ENCODE data around the gene COL23A1.

COL23A1 gene

GRCh38 chr5:178196281-178196812 is 393.8 kb downstream of the COL23A1 start:
- no peak overlapping the region for H3K27ac ChIP-seq (ENCODE audit: low read length)
- H3K4me1 ChIP-seq (ENCODE audit: insufficient read depth, low read length), result peaks cover 4% of the 10 kb centered on the region; the same call in 1 of the 2 replicates
- no peaks in the 10 kb centered on the region for H3K36me3 ChIP-seq (ENCODE audit: insufficient read depth, low read depth, low read length)
- no peak overlapping the region for H3K4me3 ChIP-seq (ENCODE audit: low read length)
- 0 out of 2 replicates have a peak, but pooled peaks cover 4% of the 10 kb centered on the region for H3K9me3 ChIP-seq (ENCODE audit: insufficient read depth, low read depth, low read length)
- 0 out of 2 replicates have a peak, but pooled peaks cover 9% of the 10 kb centered on the region for H3K27me3 ChIP-seq (ENCODE audit: insufficient read depth, low read length)
- H3K9ac ChIP-seq (ENCODE audit: low read depth, low read length), result no peak overlapping the region

GRCh38 chr5:178194026-178194425 is 396.2 kb downstream of the COL23A1 start:
- peaks cover 4% of the 10 kb centered on the region; the same call in 1 of the 2 replicates for H3K4me1 ChIP-seq (ENCODE audit: insufficient read depth, low read length)
- no peak overlapping the region for H3K9ac ChIP-seq (ENCODE audit: low read depth, low read length)
- H3K36me3 ChIP-seq (ENCODE audit: insufficient read depth, low read depth, low read length), result no peaks in the 10 kb centered on the region
- 0 out of 2 replicates have a peak, but pooled peaks cover 7% of the 10 kb centered on the region for H3K9me3 ChIP-seq (ENCODE audit: insufficient read depth, low read depth, low read length)
- H3K4me3 ChIP-seq (ENCODE audit: low read length), result no peak overlapping the region
- 0 out of 2 replicates have a peak, but pooled peaks cover 4% of the 10 kb centered on the region for H3K27me3 ChIP-seq (ENCODE audit: insufficient read depth, low read length)
- no peak overlapping the region for H3K27ac ChIP-seq (ENCODE audit: low read length)

GRCh38 chr5:178193251-178193809 is 396.9 kb downstream of the COL23A1 start:
- no peaks in the 10 kb centered on the region for H3K36me3 ChIP-seq (ENCODE audit: insufficient read depth, low read depth, low read length)
- H3K27me3 ChIP-seq (ENCODE audit: insufficient read depth, low read length), result no peaks in the 10 kb centered on the region
- no peak overlapping the region for H3K27ac ChIP-seq (ENCODE audit: low read length)
- 0 out of 2 replicates have a peak, but pooled peaks cover 7% of the 10 kb centered on the region for H3K9me3 ChIP-seq (ENCODE audit: insufficient read depth, low read depth, low read length)
- H3K4me3 ChIP-seq (ENCODE audit: low read length), result no peak overlapping the region
- H3K9ac ChIP-seq (ENCODE audit: low read depth, low read length), result no peak overlapping the region
- H3K4me1 ChIP-seq (ENCODE audit: insufficient read depth, low read length), result peaks cover 4% of the 10 kb centered on the region; the same call in 1 of the 2 replicates

GRCh38 chr5:178192787-178193186 is 397.4 kb downstream of the COL23A1 start:
- H3K4me1 ChIP-seq (ENCODE audit: insufficient read depth, low read length), result peaks cover 4% of the 10 kb centered on the region; the same call in 1 of the 2 replicates
- no peaks in the 10 kb centered on the region for H3K27me3 ChIP-seq (ENCODE audit: insufficient read depth, low read length)
- H3K4me3 ChIP-seq (ENCODE audit: low read length), result no peak overlapping the region
- H3K9ac ChIP-seq (ENCODE audit: low read depth, low read length), result no peak overlapping the region
- H3K9me3 ChIP-seq (ENCODE audit: insufficient read depth, low read depth, low read length), result 0 out of 2 replicates have a peak, but pooled peaks cover 7% of the 10 kb centered on the region
- H3K36me3 ChIP-seq (ENCODE audit: insufficient read depth, low read depth, low read length), result no peaks in the 10 kb centered on the region
- no peak overlapping the region for H3K27ac ChIP-seq (ENCODE audit: low read length)

GRCh38 chr5:178192244-178192643 is 397.9 kb downstream of the COL23A1 start:
- H3K27me3 ChIP-seq (ENCODE audit: insufficient read depth, low read length), result no peaks in the 10 kb centered on the region
- 0 out of 2 replicates have a peak, but pooled peaks cover 7% of the 10 kb centered on the region for H3K9me3 ChIP-seq (ENCODE audit: insufficient read depth, low read depth, low read length)
- H3K27ac ChIP-seq (ENCODE audit: low read length), result no peak overlapping the region
- no peak overlapping the region for H3K9ac ChIP-seq (ENCODE audit: low read depth, low read length)
- no peaks in the 10 kb centered on the region for H3K36me3 ChIP-seq (ENCODE audit: insufficient read depth, low read depth, low read length)
- H3K4me1 ChIP-seq (ENCODE audit: insufficient read depth, low read length), result peaks cover 4% of the 10 kb centered on the region; the same call in 1 of the 2 replicates
- H3K4me3 ChIP-seq (ENCODE audit: low read length), result no peak overlapping the region

- H3K36me3 ChIP-seq (ENCODE audit: insufficient read depth, low read depth, low read length), result no peaks in the 10 kb centered on the region
- H3K4me1 ChIP-seq (ENCODE audit: insufficient read depth, low read length), result peaks cover 4% of the 10 kb centered on the region; the same call in 1 of the 2 replicates
- no peak overlapping the region for H3K4me3 ChIP-seq (ENCODE audit: low read length)
- H3K27me3 ChIP-seq (ENCODE audit: insufficient read depth, low read length), result no peaks in the 10 kb centered on the region
- no peak overlapping the region for H3K9ac ChIP-seq (ENCODE audit: low read depth, low read length)
- H3K9me3 ChIP-seq (ENCODE audit: insufficient read depth, low read depth, low read length), result 0 out of 2 replicates have a peak, but pooled peaks cover 7% of the 10 kb centered on the region
- no peak overlapping the region for H3K27ac ChIP-seq (ENCODE audit: low read length)
Observed at GRCh38 chr5:178191661-178192060, 398.5 kb downstream of the COL23A1 start.

- 0 out of 2 replicates have a peak, but pooled peaks cover 2% of the 10 kb centered on the region for H3K4me1 ChIP-seq (ENCODE audit: insufficient read depth, low read length)
- H3K27me3 ChIP-seq (ENCODE audit: insufficient read depth, low read length), result no peaks in the 10 kb centered on the region
- H3K9ac ChIP-seq (ENCODE audit: low read depth, low read length), result no peak overlapping the region
- H3K4me3 ChIP-seq (ENCODE audit: low read length), result no peak overlapping the region
- H3K27ac ChIP-seq (ENCODE audit: low read length), result no peak overlapping the region
- no peaks in the 10 kb centered on the region for H3K36me3 ChIP-seq (ENCODE audit: insufficient read depth, low read depth, low read length)
- 0 out of 2 replicates have a peak, but pooled peaks cover 7% of the 10 kb centered on the region for H3K9me3 ChIP-seq (ENCODE audit: insufficient read depth, low read depth, low read length)
Observed at GRCh38 chr5:178189433-178189832, 400.8 kb downstream of the COL23A1 start.

Measured in iPS-20b (cell line).